Fibroblast of lung (primary cell): ENCODE data around the gene SLX4.

ENCODE experiments used
- CTCF ChIP-seq, 2 donors: IDR thresholded peaks in 1 of 2; conservative IDR thresholded peaks in 1 of 2; 1 replicate in 1 of 2; 2 replicates in 1 of 2; pipeline ENCODE4 v1.5.1; 2011 to 2012; ENCODE audit warnings: low read length in 2 of 2, control low read depth in 1 of 2, inconsistent platforms in 1 of 2, low read depth in 1 of 2, mild to moderate bottlenecking in 1 of 2
- EZH2 ChIP-seq: IDR thresholded peaks from 2 replicates; pipeline ENCODE4 v1.5.1; 2012; ENCODE audit warnings: low read length, control low read depth, mild to moderate bottlenecking; ENCODE audit errors: missing control alignments

GRCh38 chr16:3654249-3654991, 43.0 kb upstream of the SLX4 start, which contains the start of gene DNASE1:
- TF ChIP-seq CTCF (conservative IDR thresholded peaks at IDR 0.05 in 1 of 2, IDR thresholded peaks at IDR 0.05 in 1 of 2; ENCODE audit: low read depth in 1 of 2, low read length in 2 of 2) (peak; percentile 49 to 70), EZH2 (no peak)
